HS-5 (cell line): ENCODE results near the gene KCNJ14.

ENCODE experiments used
- DNase-seq: peaks from one replicate; pipeline ENCODE4 v3.0.0-alpha.2; 2012; ENCODE audit warnings: low read depth

Gene KCNJ14

DNA sequence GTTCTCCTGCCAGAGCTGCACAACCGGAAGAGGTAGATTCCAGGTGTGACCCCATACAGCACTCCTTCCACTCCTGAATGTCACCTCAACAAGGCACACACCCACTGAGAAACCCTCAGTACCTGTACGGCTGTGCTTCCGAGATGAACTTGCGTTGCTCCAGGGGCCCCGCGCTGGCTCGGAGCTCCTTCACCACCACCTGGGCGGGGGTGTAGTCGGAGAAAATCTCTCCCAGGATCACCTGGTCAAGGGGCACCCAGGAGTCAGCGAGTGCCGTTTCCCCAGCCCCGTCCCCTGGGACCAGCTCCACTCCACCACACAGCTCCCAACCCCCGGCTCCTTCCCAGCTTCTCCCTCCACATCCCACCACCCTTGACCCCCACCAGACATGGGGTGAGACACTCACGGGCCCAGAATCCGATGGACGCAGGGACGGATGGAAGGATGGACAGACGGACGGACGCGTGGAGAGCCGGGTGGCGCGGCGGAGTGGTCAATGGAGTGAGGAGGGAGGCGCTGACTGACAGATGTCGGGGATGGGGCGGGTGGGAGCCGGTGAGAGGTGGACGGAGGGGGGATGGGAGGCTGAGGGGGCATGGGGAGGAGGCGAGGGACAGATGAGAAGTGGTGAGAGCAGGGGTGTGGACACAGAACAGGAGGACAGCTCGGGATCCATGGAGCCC lies 53.5 kb downstream of the KCNJ14 start:
- no peak for DNase-seq

DNA sequence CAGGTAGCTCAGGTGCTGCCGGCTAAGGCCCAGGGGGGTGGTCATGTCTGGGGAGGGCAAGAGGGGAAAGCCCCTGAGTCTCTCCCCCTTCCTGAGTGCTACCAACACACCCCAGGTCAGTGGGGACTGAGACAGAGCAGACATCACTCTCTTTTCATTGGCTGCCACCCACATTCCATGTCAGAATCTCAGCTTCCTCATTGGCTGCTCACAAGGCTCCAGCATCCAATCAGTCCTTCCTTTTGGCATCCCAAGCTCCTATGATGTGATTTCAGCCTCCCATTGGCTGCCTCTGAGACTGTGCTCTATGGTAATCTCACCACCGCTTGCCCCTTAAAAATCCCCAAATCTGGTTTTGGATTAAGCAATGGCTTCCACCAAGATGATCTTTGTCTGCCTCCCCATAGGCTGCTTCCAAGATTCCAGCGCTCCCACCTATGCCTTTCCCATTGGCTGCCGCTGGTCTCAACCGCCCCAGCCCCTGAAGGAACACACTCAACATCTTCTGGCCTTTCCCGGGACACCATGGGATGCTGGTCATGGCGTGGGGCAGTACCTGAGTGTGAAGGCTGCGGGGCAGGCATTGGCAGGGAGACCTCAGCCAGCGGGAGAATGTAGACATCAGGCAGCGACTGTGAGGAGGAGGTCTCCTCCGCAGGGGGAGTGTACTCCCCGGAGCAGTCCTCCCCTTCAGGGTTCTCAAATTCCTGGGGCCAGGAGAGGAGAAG lies 54.3 kb downstream of the KCNJ14 start:
- DNase-seq = no peak

DNA sequence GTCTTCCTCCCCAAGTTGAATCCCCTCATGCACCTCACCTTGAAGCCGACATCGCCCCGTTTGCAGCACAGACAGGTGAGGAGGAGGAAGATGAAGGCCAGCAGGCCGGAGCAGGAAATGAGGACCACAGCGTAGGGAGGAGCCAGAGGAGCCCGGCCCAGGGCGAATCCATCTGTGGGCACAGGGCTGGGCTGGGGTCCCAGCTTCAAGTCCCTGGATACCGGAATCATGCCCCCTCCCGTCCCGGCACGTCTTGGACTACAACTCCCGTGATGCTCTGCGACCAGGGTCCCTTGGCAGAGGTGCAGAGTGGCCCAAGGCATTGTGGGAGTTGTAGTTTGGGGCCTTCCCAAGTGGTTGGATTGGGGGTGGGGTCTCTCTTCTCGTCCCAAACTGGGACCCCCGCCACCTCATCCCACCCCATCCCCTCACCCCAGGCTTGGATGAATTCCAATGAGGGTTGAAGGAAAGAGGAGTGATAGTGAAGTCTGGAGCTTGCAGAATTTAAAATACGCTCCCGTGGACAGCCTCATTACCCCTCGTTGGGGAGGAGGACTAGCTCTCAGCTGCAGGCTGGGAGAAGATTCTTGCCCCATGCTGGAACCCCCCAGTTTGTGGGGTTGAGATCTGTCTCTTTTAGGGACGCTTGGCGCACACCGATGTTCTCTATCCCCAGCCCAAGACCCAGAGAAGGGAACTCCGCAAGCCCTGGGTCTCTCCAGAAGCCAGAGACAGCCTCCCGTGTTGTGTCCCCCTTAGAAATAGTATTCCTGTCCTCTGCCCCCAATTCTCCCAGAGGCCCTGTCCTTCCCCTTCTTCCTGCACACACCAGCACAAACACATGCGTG lies 55.3 kb downstream of the KCNJ14 start:
- DNase-seq = no peak

DNA sequence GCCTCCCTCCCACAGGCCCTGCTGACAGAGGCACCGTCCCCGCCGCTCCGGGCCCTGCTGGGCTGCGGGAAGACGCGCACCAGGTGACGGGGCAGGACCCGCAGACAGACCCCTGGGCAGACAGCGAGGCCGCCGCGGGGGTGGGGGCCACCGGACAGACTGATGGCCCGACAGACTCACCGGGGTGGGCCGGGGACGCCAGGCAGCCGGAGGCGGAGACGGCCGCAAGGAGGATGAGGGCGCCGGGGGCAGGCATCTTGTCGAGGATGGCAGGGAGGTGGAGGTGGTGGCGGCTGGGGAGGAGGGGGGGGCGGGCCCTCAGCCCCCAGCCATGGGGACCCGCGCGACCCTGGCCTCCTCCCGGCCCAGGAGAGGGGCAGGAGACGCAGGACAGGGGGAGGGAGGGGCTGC lies 56.0 kb downstream of the KCNJ14 start:
- DNase-seq = no peak

DNA sequence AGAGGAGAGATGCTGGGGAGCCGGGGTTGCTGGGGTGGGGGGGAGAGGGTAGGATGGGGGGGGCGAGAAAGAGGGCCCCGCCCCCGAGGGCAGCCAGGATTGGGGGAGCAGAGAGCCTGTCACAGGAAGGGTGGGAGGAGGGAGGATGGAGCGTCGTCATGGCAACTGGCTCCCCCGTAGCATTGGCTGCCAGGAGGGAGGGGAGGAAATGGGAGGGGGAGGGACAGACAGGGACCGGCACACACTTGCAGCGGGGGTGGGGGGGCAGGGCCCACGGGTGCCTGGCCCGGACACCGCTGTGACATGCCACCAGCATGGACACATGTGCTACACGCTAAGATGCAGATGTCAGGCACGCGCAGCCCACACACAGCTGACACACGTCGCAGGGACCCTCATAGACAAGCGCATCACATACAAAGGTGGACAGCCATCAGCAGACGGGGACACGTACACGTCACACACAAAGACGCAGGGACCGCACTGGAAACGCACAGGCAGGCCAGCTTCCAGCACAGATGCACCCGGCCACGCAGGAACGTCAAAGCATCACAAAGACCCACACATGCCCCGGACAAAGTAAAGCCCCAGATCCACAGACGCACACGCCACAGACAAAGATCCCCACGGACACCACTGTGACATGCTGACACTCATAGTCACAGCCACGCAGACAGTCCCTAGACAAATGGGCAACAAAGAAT lies 56.6 kb downstream of the KCNJ14 start, which contains the start of gene LMTK3:
TSS of gene LMTK3 (minus strand) at position 36 of the 704 bp plus-strand sequence. CDS start 259 bp downstream, outside the sequence.
- DNase-seq = no peak

DNA sequence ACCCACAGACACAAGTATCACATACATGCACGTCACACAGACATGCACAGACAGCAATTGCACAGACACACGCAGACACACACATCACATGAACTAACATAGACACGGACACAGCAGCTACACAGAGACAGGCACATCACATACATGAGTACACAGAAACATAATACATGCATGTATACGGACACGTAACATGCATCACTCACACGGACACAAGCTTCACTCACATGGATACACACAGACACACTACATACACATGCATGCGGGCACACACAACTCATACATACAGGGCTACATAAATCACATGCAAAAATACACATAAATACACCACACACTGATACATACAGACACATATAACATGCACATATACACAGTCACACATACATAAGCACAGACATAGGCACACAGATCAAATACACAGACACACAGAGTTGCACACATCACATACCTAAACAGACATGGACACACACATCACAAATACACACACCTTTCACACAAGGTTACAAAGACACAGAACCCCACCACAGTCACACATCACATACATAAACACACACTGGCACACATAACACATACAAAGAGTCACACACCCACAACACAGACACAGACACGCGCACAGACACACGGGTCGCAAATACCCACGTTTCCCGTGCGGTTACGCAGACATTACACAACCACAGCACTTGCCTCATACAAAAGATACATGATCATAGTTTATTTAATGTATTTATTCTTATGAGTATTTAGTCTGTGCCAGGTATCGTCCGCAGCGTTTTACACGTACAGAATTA lies 57.3 kb downstream of the KCNJ14 start:
- no peak for DNase-seq

DNA sequence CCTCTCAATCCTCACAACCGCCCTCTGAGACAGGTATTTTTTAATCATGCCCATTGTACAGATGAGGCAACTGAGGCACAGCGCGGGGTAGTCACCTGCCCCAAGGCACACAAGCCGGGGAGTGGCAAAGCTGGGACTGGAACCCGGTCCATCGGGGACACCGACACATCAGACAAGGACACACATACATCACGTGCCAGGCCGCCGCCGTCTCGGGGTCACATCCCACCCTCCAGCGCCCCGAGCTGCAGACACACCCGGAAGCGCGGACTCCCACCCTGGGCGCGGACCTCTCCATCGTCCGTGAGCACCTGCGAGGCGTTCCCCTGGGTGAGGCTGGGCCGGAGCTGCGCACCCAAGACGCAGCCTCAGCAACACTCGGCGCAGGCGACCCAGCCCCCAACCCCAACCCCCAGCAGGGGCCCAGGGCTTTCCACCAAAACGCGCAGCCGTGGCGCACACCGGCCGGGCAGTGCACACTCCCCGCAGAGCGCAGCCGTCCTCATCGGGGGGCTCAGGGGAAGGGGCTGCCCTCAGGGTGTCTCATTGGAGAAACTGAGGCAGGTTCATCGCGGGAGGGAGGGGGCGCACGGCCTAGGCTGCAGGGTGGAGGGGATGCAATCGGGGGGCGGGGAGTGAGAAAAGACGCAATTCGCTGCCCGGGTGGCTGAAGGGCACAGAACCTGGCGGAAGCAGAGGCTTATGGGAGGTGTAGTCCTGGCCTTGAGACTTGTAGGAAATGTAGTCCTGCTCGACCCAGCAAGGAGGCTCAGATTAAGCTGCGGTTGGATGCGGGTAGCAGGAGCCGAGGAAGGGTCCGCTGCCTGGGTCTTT lies 58.1 kb downstream of the KCNJ14 start:
- no peak for DNase-seq

DNA sequence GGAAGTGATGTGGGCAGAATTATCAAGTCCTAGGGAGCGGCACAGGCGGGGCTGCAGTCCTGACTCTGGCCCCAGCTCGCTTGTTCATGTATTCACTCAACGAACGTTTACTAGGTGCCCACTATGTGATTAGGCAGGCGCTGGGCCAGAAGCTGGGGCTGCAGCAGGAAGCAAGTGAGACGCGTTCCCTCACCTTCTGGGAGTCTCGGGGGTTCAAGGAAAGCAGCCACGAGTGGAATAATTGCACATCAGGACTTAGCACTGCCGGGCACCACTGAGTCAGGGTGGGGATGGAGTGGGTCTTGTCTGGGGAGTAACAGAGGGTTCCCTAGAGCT lies 58.7 kb downstream of the KCNJ14 start:
- no peak for DNase-seq

DNA sequence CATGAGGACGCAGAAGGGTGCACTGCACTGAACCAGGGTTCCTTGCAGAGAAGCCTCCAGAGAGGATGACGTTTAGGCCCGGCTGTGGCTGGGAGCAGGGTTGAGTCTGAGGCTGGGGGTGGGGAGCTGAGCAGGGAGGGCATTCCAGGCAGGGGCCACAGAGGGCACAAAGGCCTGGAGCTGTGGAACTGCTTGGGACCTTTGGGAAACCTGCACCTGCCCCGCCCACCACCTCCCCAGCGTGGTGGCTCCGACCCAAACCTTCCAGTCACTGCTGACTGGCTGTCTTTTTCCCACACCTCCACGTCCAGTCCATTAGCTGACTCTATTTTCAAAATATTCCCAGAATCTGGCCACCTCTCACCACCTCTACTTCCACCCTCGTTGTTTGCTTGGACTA lies 61.2 kb downstream of the KCNJ14 start:
- DNase-seq = no peak
